ENCODE results near the gene SDF4.

The SDF4 gene

GRCh38 chr1:1229770-1230169 lies 2.0 kb downstream of the SDF4 start:
- Histone ChIP-seq H4K91ac (ENCODE audit: low read depth, low read length, poor library complexity) (no peak overlapping the region), H3K9me3 (replicated peaks in 1 of 2; ENCODE audit: control insufficient read depth in 2 of 2, insufficient read depth in 1 of 2, low read depth in 1 of 2, low read length in 2 of 2) (peaks cover 0 to 15% of the 10 kb centered on the region in 2 donors), H2AFZ (ENCODE audit: low read length) (no peak overlapping the region), H3K36me3 (replicated peaks in 1 of 2; ENCODE audit: control insufficient read depth in 2 of 2, insufficient read depth in 2 of 2, low read length in 2 of 2) (peaks cover 31 to 69% of the 10 kb centered on the region in 2 donors), H3K18ac (ENCODE audit: low read length) (no peak overlapping the region), H2BK5ac (ENCODE audit: low read length) (no peak overlapping the region), H3K14ac (ENCODE audit: low read length) (no peak overlapping the region), H3K4me2 (ENCODE audit: insufficient read depth, low read length, poor library complexity, severe bottlenecking) (no peak overlapping the region), H2AK5ac (ENCODE audit: low read depth, low read length) (no peak overlapping the region), H2BK15ac (ENCODE audit: low read length) (no peak overlapping the region), H3K79me1 (ENCODE audit: low read depth, low read length) (peaks cover 35% of the 10 kb centered on the region), H3K27me3 (ENCODE audit: control insufficient read depth in 3 of 3, insufficient read depth in 3 of 3, low read depth in 1 of 3, low read length in 3 of 3) (no peaks in the 10 kb centered on the region), H3K4ac (ENCODE audit: low read length) (no peak overlapping the region), H3K4me1 (ENCODE audit: control insufficient read depth in 2 of 2, insufficient read depth in 1 of 2, low read depth in 1 of 2, low read length in 2 of 2) (peaks cover 10 to 15% of the 10 kb centered on the region in 2 donors), H2BK120ac (ENCODE audit: low read depth, low read length) (no peak overlapping the region), H3K27ac (replicated peaks; ENCODE audit: low read length) (no peak overlapping the region), H3K4me3 (ENCODE audit: low read length in 2 of 2) (peak overlapping the region in 1 of 2 donors; percentile 18), H3K23ac (ENCODE audit: low read depth, low read length, poor library complexity) (no peak overlapping the region), H4K8ac (ENCODE audit: low read depth, low read length) (no peak overlapping the region), H3K9ac (ENCODE audit: low read depth, low read length, poor library complexity) (peak overlapping the region; percentile 39), H2BK12ac (ENCODE audit: low read length) (no peak overlapping the region)
- DNase-seq (ENCODE audit: low spot score): no peak
- no CpG with 5 or more reads among the region's 19 CpGs for WGBS, 2 donors (ENCODE audit: extremely low coverage in 2 of 2, insufficient read length in 2 of 2, insufficient replicate concordance in 1 of 2)

GRCh38 chr1:1228596-1229321 lies 3.0 kb downstream of the SDF4 start:
- H2BK12ac ChIP-seq (ENCODE audit: low read length): peak overlapping the region; percentile 22
- H3K23ac ChIP-seq (ENCODE audit: low read depth, low read length, poor library complexity): peak overlapping the region; percentile 55
- peaks cover 35% of the 10 kb centered on the region for H3K79me1 ChIP-seq (ENCODE audit: low read depth, low read length)
- H3K4me1 ChIP-seq (ENCODE audit: control insufficient read depth in 2 of 2, insufficient read depth in 1 of 2, low read depth in 1 of 2, low read length in 2 of 2): peaks cover 10 to 15% of the 10 kb centered on the region in 2 donors
- no peak overlapping the region for H4K8ac ChIP-seq (ENCODE audit: low read depth, low read length)
- H3K36me3 ChIP-seq (replicated peaks in 1 of 2; ENCODE audit: control insufficient read depth in 2 of 2, insufficient read depth in 2 of 2, low read length in 2 of 2): peaks cover 27 to 66% of the 10 kb centered on the region in 2 donors
- H3K27ac ChIP-seq (replicated peaks; ENCODE audit: low read length): no peak overlapping the region
- H3K9ac ChIP-seq (ENCODE audit: low read depth, low read length, poor library complexity): no peak overlapping the region
- H3K14ac ChIP-seq (ENCODE audit: low read length): no peak overlapping the region
- DNase-seq (ENCODE audit: low spot score): no peak
- H2BK120ac ChIP-seq (ENCODE audit: low read depth, low read length): no peak overlapping the region
- H3K4ac ChIP-seq (ENCODE audit: low read length): no peak overlapping the region
- no CpG with 5 or more reads among the region's 28 CpGs for WGBS, 2 donors (ENCODE audit: extremely low coverage in 2 of 2, insufficient read length in 2 of 2, insufficient replicate concordance in 1 of 2)
- peaks cover 0 to 15% of the 10 kb centered on the region in 2 donors for H3K9me3 ChIP-seq (replicated peaks in 1 of 2; ENCODE audit: control insufficient read depth in 2 of 2, insufficient read depth in 1 of 2, low read depth in 1 of 2, low read length in 2 of 2)
- no peak overlapping the region for H2AK5ac ChIP-seq (ENCODE audit: low read depth, low read length)
- H3K27me3 ChIP-seq (ENCODE audit: control insufficient read depth in 3 of 3, insufficient read depth in 3 of 3, low read depth in 1 of 3, low read length in 3 of 3): no peaks in the 10 kb centered on the region
- no peak overlapping the region for H3K4me2 ChIP-seq (ENCODE audit: insufficient read depth, low read length, poor library complexity, severe bottlenecking)
- H2BK5ac ChIP-seq (ENCODE audit: low read length): no peak overlapping the region
- no peak overlapping the region for H3K18ac ChIP-seq (ENCODE audit: low read length)
- no peak overlapping the region for H4K91ac ChIP-seq (ENCODE audit: low read depth, low read length, poor library complexity)
- no peak overlapping the region for H3K4me3 ChIP-seq (ENCODE audit: low read length in 2 of 2)
- no peak overlapping the region for H2BK15ac ChIP-seq (ENCODE audit: low read length)
- H2AFZ ChIP-seq (ENCODE audit: low read length): no peak overlapping the region

DNA sequence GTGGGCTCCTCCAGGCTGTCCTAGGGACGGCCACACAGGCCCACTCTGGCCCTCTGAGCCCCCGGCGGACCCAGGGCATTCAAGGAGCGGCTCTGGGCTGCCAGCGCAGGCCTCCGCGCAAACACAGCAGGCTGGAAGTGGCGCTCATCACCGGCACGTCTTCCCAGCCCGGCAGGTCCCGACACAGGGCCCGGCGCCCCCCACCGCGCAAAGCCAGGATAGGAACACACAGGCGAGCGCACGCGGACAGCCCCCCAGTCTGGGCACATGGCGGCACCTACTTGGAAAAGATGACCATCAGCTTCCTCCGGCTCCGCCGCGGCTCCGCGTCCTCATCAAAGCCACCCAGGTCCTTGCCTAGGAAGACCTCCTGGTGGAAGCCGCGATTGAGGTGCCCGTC lies 3.6 kb downstream of the SDF4 start:
- no peak overlapping the region for H3K18ac ChIP-seq (ENCODE audit: low read length)
- H3K4me3 ChIP-seq (ENCODE audit: low read length in 2 of 2): no peak overlapping the region
- H3K4me2 ChIP-seq (ENCODE audit: insufficient read depth, low read length, poor library complexity, severe bottlenecking): no peak overlapping the region
- no peak overlapping the region for H3K9ac ChIP-seq (ENCODE audit: low read depth, low read length, poor library complexity)
- WGBS, 2 donors (ENCODE audit: extremely low coverage in 2 of 2, insufficient read length in 2 of 2, insufficient replicate concordance in 1 of 2): no CpG with 5 or more reads among the region's 30 CpGs
- H3K4ac ChIP-seq (ENCODE audit: low read length): no peak overlapping the region
- no peak overlapping the region for H2BK5ac ChIP-seq (ENCODE audit: low read length)
- H3K14ac ChIP-seq (ENCODE audit: low read length): no peak overlapping the region
- peaks cover 0 to 11% of the 10 kb centered on the region in 2 donors for H3K9me3 ChIP-seq (replicated peaks in 1 of 2; ENCODE audit: control insufficient read depth in 2 of 2, insufficient read depth in 1 of 2, low read depth in 1 of 2, low read length in 2 of 2)
- peaks cover 24 to 66% of the 10 kb centered on the region in 2 donors for H3K36me3 ChIP-seq (replicated peaks in 1 of 2; ENCODE audit: control insufficient read depth in 2 of 2, insufficient read depth in 2 of 2, low read length in 2 of 2)
- peaks cover 35% of the 10 kb centered on the region for H3K79me1 ChIP-seq (ENCODE audit: low read depth, low read length)
- H3K27me3 ChIP-seq (ENCODE audit: control insufficient read depth in 3 of 3, insufficient read depth in 3 of 3, low read depth in 1 of 3, low read length in 3 of 3): no peaks in the 10 kb centered on the region
- peak overlapping the region; percentile 55 for H3K23ac ChIP-seq (ENCODE audit: low read depth, low read length, poor library complexity)
- no peak overlapping the region for H4K8ac ChIP-seq (ENCODE audit: low read depth, low read length)
- no peak overlapping the region for H3K27ac ChIP-seq (replicated peaks; ENCODE audit: low read length)
- H2AFZ ChIP-seq (ENCODE audit: low read length): no peak overlapping the region
- no peak overlapping the region for H4K91ac ChIP-seq (ENCODE audit: low read depth, low read length, poor library complexity)
- H3K4me1 ChIP-seq (ENCODE audit: control insufficient read depth in 2 of 2, insufficient read depth in 1 of 2, low read depth in 1 of 2, low read length in 2 of 2): peaks cover 10 to 12% of the 10 kb centered on the region in 2 donors
- H2BK15ac ChIP-seq (ENCODE audit: low read length): no peak overlapping the region
- H2BK120ac ChIP-seq (ENCODE audit: low read depth, low read length): no peak overlapping the region
- no peak overlapping the region for H2AK5ac ChIP-seq (ENCODE audit: low read depth, low read length)
- H2BK12ac ChIP-seq (ENCODE audit: low read length): peak overlapping the region; percentile 22
- DNase-seq (ENCODE audit: low spot score): no peak

DNA sequence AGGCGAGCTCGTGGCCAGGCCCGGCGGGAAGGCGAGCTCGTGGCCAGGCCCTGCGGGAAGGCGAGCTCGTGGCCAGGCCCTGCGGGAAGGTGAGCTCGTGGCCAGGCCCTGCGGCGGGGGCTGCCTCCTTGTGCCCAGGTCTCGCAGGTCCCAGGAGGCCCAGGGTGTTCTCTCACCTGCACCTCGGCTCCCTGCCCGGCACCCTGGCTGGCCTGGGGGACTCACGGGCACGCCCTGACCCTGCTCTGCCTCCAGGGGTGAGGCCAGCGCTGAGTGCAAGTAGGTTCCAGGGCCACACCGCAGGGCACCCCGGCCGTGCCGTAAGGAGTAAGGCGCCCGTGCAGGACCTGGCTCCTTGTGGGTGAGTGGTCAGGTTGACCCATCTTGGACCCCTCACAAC lies 4.4 kb downstream of the SDF4 start:
- no peak overlapping the region for H4K8ac ChIP-seq (ENCODE audit: low read depth, low read length)
- H3K4ac ChIP-seq (ENCODE audit: low read length): no peak overlapping the region
- H2AFZ ChIP-seq (ENCODE audit: low read length): no peak overlapping the region
- no peak overlapping the region for H3K14ac ChIP-seq (ENCODE audit: low read length)
- no peak overlapping the region for H2BK15ac ChIP-seq (ENCODE audit: low read length)
- no peak overlapping the region for H4K91ac ChIP-seq (ENCODE audit: low read depth, low read length, poor library complexity)
- no CpG with 5 or more reads among the region's 25 CpGs for WGBS, 2 donors (ENCODE audit: extremely low coverage in 2 of 2, insufficient read length in 2 of 2, insufficient replicate concordance in 1 of 2)
- H3K4me1 ChIP-seq (ENCODE audit: control insufficient read depth in 2 of 2, insufficient read depth in 1 of 2, low read depth in 1 of 2, low read length in 2 of 2): peaks cover 3 to 5% of the 10 kb centered on the region in 2 donors
- H3K27me3 ChIP-seq (ENCODE audit: control insufficient read depth in 3 of 3, insufficient read depth in 3 of 3, low read depth in 1 of 3, low read length in 3 of 3): peaks cover 0 to 3% (median 0%) of the 10 kb centered on the region in 3 experiments
- H3K9ac ChIP-seq (ENCODE audit: low read depth, low read length, poor library complexity): no peak overlapping the region
- H3K79me1 ChIP-seq (ENCODE audit: low read depth, low read length): peaks cover 32% of the 10 kb centered on the region
- H2AK5ac ChIP-seq (ENCODE audit: low read depth, low read length): no peak overlapping the region
- no peak overlapping the region for H2BK12ac ChIP-seq (ENCODE audit: low read length)
- DNase-seq (ENCODE audit: low spot score): no peak
- no peak overlapping the region for H2BK120ac ChIP-seq (ENCODE audit: low read depth, low read length)
- peaks cover 0 to 8% of the 10 kb centered on the region in 2 donors for H3K9me3 ChIP-seq (replicated peaks in 1 of 2; ENCODE audit: control insufficient read depth in 2 of 2, insufficient read depth in 1 of 2, low read depth in 1 of 2, low read length in 2 of 2)
- H3K4me2 ChIP-seq (ENCODE audit: insufficient read depth, low read length, poor library complexity, severe bottlenecking): no peak overlapping the region
- no peak overlapping the region for H3K18ac ChIP-seq (ENCODE audit: low read length)
- H3K36me3 ChIP-seq (replicated peaks in 1 of 2; ENCODE audit: control insufficient read depth in 2 of 2, insufficient read depth in 2 of 2, low read length in 2 of 2): peaks cover 28 to 70% of the 10 kb centered on the region in 2 donors
- H3K27ac ChIP-seq (replicated peaks; ENCODE audit: low read length): no peak overlapping the region
- H2BK5ac ChIP-seq (ENCODE audit: low read length): no peak overlapping the region
- no peak overlapping the region for H3K23ac ChIP-seq (ENCODE audit: low read depth, low read length, poor library complexity)
- H3K4me3 ChIP-seq (ENCODE audit: low read length in 2 of 2): no peak overlapping the region

All from neuronal stem cell (in vitro differentiated cells).